ENCODE results near the gene ACTR6. TPM values are rescaled to one million over a fixed set of nuclear protein-coding genes. Genes with fewer than 3 reads are reported as not detected.
"Not testable (repeated sequence)": the region's sequence is repeated elsewhere in the genome, so short reads cannot be mapped to it uniquely, and the experiment has no call there.

The ACTR6 gene
- total and polyA plus RNA-seq, 11 donors, result 8.9 to 29.5 (median 21.9) TPM

DNA sequence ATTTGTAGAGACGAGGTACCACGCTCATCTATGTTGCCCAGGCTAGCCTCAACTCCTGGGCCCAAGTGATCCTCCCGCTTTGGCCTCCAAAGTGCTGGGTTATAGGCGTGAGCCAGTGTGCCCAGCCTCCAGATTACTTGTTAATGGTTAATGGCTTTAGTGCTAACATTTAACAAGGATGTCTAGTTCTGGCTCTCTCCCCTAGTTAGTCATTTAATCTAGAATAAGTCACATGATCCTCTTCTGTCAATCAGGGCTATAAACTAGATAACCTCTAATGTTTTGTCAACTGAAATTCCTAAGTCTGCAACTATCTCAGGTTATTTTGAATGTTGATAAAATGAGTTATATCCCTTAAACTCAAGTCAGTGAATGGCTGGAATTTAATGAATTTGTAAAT is 15.7 kb downstream of the ACTR6 start:
- Histone ChIP-seq H3K4me3 (no peak overlapping the region), H3K27ac (no peak overlapping the region), H3K4me1 (peaks cover 0 to 8% (median 0%) of the 10 kb centered on the region in 12 donors), H3K9me3 (no peaks in the 10 kb centered on the region), H3K27me3 (no peaks in the 10 kb centered on the region), H3K36me3 (peaks cover 0 to 100% (median 86%) of the 10 kb centered on the region in 9 donors)
- 95 to 98% (median 96%) methylated on average over 4 of the region's 4 CpGs for WGBS, 4 donors
- ATAC-seq (no peak), DNase-seq (no peak)
- intact Hi-C loops (cut with DNase I), result no loop called here
- no peak for TF ChIP-seq POLR2A (IDR thresholded peaks at IDR 0.05)
- TF ChIP-seq, protein P1, sequence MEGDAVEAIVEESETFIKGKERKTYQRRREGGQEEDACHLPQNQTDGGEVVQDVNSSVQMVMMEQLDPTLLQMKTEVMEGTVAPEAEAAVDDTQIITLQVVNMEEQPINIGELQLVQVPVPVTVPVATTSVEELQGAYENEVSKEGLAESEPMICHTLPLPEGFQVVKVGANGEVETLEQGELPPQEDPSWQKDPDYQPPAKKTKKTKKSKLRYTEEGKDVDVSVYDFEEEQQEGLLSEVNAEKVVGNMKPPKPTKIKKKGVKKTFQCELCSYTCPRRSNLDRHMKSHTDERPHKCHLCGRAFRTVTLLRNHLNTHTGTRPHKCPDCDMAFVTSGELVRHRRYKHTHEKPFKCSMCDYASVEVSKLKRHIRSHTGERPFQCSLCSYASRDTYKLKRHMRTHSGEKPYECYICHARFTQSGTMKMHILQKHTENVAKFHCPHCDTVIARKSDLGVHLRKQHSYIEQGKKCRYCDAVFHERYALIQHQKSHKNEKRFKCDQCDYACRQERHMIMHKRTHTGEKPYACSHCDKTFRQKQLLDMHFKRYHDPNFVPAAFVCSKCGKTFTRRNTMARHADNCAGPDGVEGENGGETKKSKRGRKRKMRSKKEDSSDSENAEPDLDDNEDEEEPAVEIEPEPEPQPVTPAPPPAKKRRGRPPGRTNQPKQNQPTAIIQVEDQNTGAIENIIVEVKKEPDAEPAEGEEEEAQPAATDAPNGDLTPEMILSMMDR (IDR thresholded peaks at IDR 0.05), result no peak

DNA sequence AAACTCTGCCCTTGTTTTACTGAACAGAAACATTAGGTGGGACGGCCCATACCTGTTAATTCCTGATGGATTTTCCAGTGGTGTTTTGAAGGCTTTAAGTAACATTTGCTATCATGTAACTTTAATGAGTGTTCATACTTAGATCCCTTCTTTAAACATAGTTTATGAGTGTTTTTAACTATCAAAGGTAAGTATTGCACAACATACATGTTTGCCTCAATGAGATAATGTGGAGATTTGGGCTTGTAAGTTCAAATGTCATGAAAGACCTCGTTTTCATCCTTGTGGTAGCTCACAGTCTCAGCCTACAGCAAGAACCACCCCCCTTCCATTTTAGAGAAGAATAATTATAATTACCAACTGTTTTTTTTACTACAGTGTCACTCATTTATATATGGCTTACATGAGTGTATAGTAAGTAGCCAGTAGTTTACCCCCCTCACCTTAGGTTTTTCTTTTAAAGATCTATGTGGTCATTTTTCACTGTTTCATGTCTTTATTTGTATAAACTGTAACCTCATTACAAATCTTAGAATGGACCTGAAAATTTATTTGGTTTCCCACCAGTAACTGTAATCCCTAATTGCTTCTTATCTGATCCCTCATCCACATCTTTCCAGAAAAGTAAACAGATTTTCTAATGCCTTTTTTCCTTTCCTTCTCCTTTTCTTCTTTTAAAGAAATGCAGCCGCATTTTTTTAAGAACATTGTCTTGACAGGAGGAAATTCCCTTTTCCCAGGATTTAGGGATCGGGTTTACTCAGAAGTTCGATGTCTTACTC is 18.9 kb downstream of the ACTR6 start:
- peaks cover 0 to 100% (median 81%) of the 10 kb centered on the region in 9 donors for H3K36me3 ChIP-seq
- no peaks in the 10 kb centered on the region for H3K27me3 ChIP-seq
- intact Hi-C loops (cut with DNase I), result no loop called here
- TF ChIP-seq POLR2A (IDR thresholded peaks at IDR 0.05), result no peak
- no peak overlapping the region for H3K27ac ChIP-seq
- no peaks in the 10 kb centered on the region for H3K9me3 ChIP-seq
- WGBS, 4 donors, result 86 to 94% (median 91%) methylated on average over 5 of the region's 5 CpGs
- H3K4me3 ChIP-seq, result no peak overlapping the region
- DNase-seq (no peak), ATAC-seq (no peak)
- H3K4me1 ChIP-seq, result peaks cover 0 to 6% (median 0%) of the 10 kb centered on the region in 12 donors

DNA sequence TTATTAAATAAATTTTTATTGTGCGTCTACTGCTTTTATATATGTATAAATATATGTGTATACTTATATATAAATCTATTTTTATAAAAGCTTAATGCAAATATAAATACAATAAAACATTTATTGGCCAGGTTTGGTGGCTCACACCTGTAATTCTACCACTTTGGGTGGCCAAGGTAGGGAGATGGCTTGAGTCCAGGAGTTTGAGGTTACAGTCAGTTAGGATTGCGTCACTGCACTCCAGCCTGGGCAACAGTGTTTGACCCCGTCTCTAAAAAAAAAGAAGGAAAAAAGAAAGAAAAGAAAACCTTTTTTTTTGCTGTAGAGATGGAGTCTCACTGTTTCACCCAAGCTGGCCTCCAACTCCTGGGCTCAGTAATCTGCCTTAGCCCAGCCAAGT is 20.9 kb downstream of the ACTR6 start:
- Histone ChIP-seq H3K27me3 (no peaks in the 10 kb centered on the region), H3K4me1 (no peaks in the 10 kb centered on the region), H3K36me3 (peaks cover 0 to 96% (median 82%) of the 10 kb centered on the region in 9 donors), H3K4me3 (no peak overlapping the region), H3K9me3 (no peaks in the 10 kb centered on the region), H3K27ac (no peak overlapping the region)
- intact Hi-C loops (cut with DNase I), result no loop called here
- 91 to 98% (median 93%) methylated on average over 3 of the region's 3 CpGs for WGBS, 4 donors
- no peak for ATAC-seq
- DNase-seq, result no peak
- TF ChIP-seq POLR2A (IDR thresholded peaks at IDR 0.05), result no peak
- TF ChIP-seq, protein P1 (IDR thresholded peaks at IDR 0.05), result no peak

DNA sequence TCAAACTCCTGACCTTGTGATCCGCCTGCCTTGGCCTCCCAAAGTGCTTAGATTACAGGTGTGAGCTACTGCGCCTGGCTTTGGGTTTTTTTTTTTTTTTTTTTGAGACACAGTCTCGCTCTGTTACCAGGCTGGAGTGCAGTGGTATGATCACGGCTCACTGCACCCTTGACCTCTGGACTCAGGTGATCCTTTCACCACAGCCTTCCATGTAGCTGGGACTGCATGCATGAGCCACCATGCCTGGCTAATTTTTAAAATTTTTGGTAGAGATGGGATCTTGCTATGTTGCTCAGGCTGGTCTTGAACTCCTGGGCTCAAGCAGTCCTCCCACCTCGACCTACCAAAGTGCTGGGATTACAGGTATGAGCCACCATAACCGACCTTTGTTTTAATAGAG is 21.6 kb downstream of the ACTR6 start:
- peaks cover 0 to 90% (median 82%) of the 10 kb centered on the region in 9 donors for H3K36me3 ChIP-seq
- H3K4me1 ChIP-seq; H3K27ac ChIP-seq; H3K27me3 ChIP-seq; DNase-seq; H3K9me3 ChIP-seq; H3K4me3 ChIP-seq; ATAC-seq; intact Hi-C loops (cut with DNase I): not testable (repeated sequence)
- 96 to 98% (median 97%) methylated on average over 6 of the region's 6 CpGs for WGBS, 4 donors

DNA sequence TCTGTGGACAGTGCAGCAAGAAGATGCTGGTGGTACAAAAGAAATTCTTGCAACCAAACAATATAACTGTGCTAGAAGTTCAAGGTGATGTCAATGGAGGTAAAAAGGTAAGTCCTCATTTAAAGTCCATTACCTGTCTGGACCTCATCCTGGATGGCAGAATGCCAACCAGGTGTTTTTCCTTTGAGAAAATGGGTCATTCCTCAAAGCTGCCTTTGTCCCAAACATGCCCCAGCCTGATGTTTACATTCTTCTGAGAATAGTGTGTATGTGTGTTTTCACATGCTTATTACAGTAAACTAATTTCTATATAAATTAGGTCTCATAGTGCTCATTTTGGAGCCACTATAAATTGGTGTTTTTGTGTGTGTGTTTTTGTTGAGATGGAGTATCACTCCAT is 24.9 kb downstream of the ACTR6 start:
- Histone ChIP-seq H3K9me3 (no peaks in the 10 kb centered on the region), H3K27me3 (no peaks in the 10 kb centered on the region), H3K36me3 (peaks cover 0 to 56% (median 52%) of the 10 kb centered on the region in 9 donors), H3K4me1 (no peaks in the 10 kb centered on the region), H3K4me3 (no peak overlapping the region), H3K27ac (no peak overlapping the region)
- ATAC-seq, result no peak
- DNase-seq, result no peak
- intact Hi-C loops (cut with DNase I), result no loop called here
- no peak for TF ChIP-seq POLR2A (IDR thresholded peaks at IDR 0.05)
- TF ChIP-seq, protein P1 (IDR thresholded peaks at IDR 0.05), result no peak

Measured in heart left ventricle (tissue), 16 donors.